ENCODE data around the gene EFR3B.
A peak's percentile ranks its signal among the peaks of the same experiment; 100 is the strongest.

EFR3B gene

GRCh38 chr2:25035537-25036220, 6.2 kb upstream of the EFR3B start:
- DNase-seq = no peak

GRCh38 chr2:25036221-25036559, 5.7 kb upstream of the EFR3B start:
- no peak for DNase-seq

- no peak for DNase-seq
Observed at GRCh38 chr2:25039126-25039525, 2.8 kb upstream of the EFR3B start.

GRCh38 chr2:25041307-25041927, 459 bp upstream of the EFR3B start:
- DNase-seq = no peak

- peak; percentile 21 for DNase-seq
Observed at GRCh38 chr2:25042321-25043240, 705 bp downstream of the EFR3B start.

GRCh38 chr2:25043241-25043867, 1.5 kb downstream of the EFR3B start:
- DNase-seq = peak; percentile 90

GRCh38 chr2:25044011-25044410, 2.1 kb downstream of the EFR3B start:
- DNase-seq = no peak

- no peak for DNase-seq
Observed at GRCh38 chr2:25044990-25045389, 3.1 kb downstream of the EFR3B start.

- no peak for DNase-seq
Observed at GRCh38 chr2:25049422-25049821, 7.5 kb downstream of the EFR3B start.

GRCh38 chr2:25050128-25050527, 8.3 kb downstream of the EFR3B start:
- DNase-seq = no peak

GRCh38 chr2:25053041-25053440, 11.2 kb downstream of the EFR3B start:
- DNase-seq = no peak

- no peak for DNase-seq
Observed at GRCh38 chr2:25054720-25055119, 12.8 kb downstream of the EFR3B start.

- DNase-seq = no peak
Observed at GRCh38 chr2:25055376-25055920, 13.6 kb downstream of the EFR3B start.

GRCh38 chr2:25056098-25056821, 14.4 kb downstream of the EFR3B start:
- DNase-seq = no peak

- DNase-seq = no peak
Observed at GRCh38 chr2:25062511-25062917, 20.6 kb downstream of the EFR3B start.

- DNase-seq = no peak
Observed at GRCh38 chr2:25063876-25064660, 22.2 kb downstream of the EFR3B start.

GRCh38 chr2:25065768-25066167, 23.9 kb downstream of the EFR3B start:
- DNase-seq = no peak

GRCh38 chr2:25066455-25066854, 24.6 kb downstream of the EFR3B start:
- DNase-seq = no peak

GRCh38 chr2:25068217-25068616, 26.3 kb downstream of the EFR3B start:
- no peak for DNase-seq

- no peak for DNase-seq
Observed at GRCh38 chr2:25071966-25072365, 30.1 kb downstream of the EFR3B start.

- DNase-seq = no peak
Observed at GRCh38 chr2:25072606-25073005, 30.7 kb downstream of the EFR3B start.

All from fibroblast of skin of scalp (primary cell).